CD14-positive monocyte (primary cell): Measurements from ENCODE around the gene CELF5. TPM values are rescaled to one million over a fixed set of nuclear protein-coding genes. Genes with fewer than 3 reads are reported as not detected.

Experiments
- DNase-seq, 3 donors: peaks; one replicate each; pipeline ENCODE4 v3.0.0-alpha.2; 2011 to 2022
- H2AFZ ChIP-seq: 2 replicates; pipeline ENCODE4 v1.6.0; 2012; ENCODE audit warnings: mild to moderate bottlenecking, low read depth, low read length, inconsistent platforms; ENCODE audit not compliant: insufficient read depth, poor library complexity, severe bottlenecking
- H3K27ac ChIP-seq, 2 donors: 1 replicate in 1 of 2; 2 replicates in 1 of 2; pipeline ENCODE4 v1.5.1; 2012 to 2013; ENCODE audit warnings: low read length in 2 of 2, control low read depth in 1 of 2, inconsistent platforms in 1 of 2, low read depth in 1 of 2, mild to moderate bottlenecking in 1 of 2
- H3K27me3 ChIP-seq, 2 donors: one replicate each; pipeline versions ENCODE4 v1.6.0 to v1.6.1; 2011 to 2013; ENCODE audit warnings: low read length in 2 of 2; ENCODE audit not compliant: control insufficient read depth in 2 of 2, insufficient read depth in 2 of 2
- H3K36me3 ChIP-seq, 2 donors: replicated peaks in 1 of 2; 1 replicate in 1 of 2; 2 replicates in 1 of 2; pipeline versions ENCODE4 v1.5.1 to v1.6.1; 2012 to 2013; ENCODE audit warnings: low read length in 2 of 2, control low read depth in 1 of 2, inconsistent platforms in 1 of 2, mild to moderate bottlenecking in 1 of 2; ENCODE audit not compliant: insufficient read depth in 2 of 2, control insufficient read depth in 1 of 2
- H3K4me1 ChIP-seq, 2 donors: 1 replicate in 1 of 2; 2 replicates in 1 of 2; pipeline versions ENCODE4 v1.5.1 to v1.6.1; 2012 to 2013; ENCODE audit warnings: low read length in 2 of 2, control low read depth in 1 of 2, inconsistent platforms in 1 of 2, mild to moderate bottlenecking in 1 of 2, moderate library complexity in 1 of 2; ENCODE audit not compliant: insufficient read depth in 2 of 2, control insufficient read depth in 1 of 2
- H3K4me2 ChIP-seq: replicated peaks from 2 replicates; pipeline ENCODE3; 2012; ENCODE audit warnings: low read length, moderate library complexity, mild to moderate bottlenecking; ENCODE audit not compliant: poor library complexity, severe bottlenecking; ENCODE audit errors: extremely low read depth
- H3K4me3 ChIP-seq, 3 experiments: fragments of 200-600 bp in 1 of 3; sonication (generic) in 1 of 3; replicated peaks in 1 of 3; 1 replicate in 2 of 3; 2 replicates in 1 of 3; pipeline ENCODE4 v1.5.1; 2011 to 2013; ENCODE audit warnings: low read length in 3 of 3, mild to moderate bottlenecking in 3 of 3, control low read depth in 2 of 3, low read depth in 2 of 3, inconsistent platforms in 1 of 3, moderate library complexity in 1 of 3
- H3K79me2 ChIP-seq: 2 replicates; pipeline ENCODE4 v1.6.0; 2012; ENCODE audit warnings: mild to moderate bottlenecking, control low read depth, inconsistent platforms, low read length, moderate library complexity; ENCODE audit not compliant: insufficient read depth
- H3K9ac ChIP-seq: 2 replicates; pipeline ENCODE4 v1.6.0; 2017; ENCODE audit warnings: low read length, mild to moderate bottlenecking; ENCODE audit not compliant: insufficient read depth, poor library complexity, severe bottlenecking
- H3K9me3 ChIP-seq, 2 donors: replicated peaks in 1 of 2; 1 replicate in 1 of 2; 2 replicates in 1 of 2; pipeline versions ENCODE4 v1.5.1 to v1.6.1; 2012 to 2013; ENCODE audit warnings: low read length in 2 of 2, control low read depth in 1 of 2; ENCODE audit not compliant: control insufficient read depth in 1 of 2, insufficient read depth in 1 of 2
- H4K20me1 ChIP-seq: 2 replicates; pipeline ENCODE4 v1.6.0; 2012; ENCODE audit warnings: mild to moderate bottlenecking, low read length, control low read depth, moderate library complexity; ENCODE audit not compliant: insufficient read depth
- H3K27ac Mint-ChIP-seq, 7 donors: one replicate each; pipeline ENCODE4 v1.8.0; 2020; ENCODE audit warnings: mild to moderate bottlenecking in 7 of 7, mixed read lengths in 7 of 7, moderate library complexity in 6 of 7, inconsistent platforms in 2 of 7
- H3K27me3 Mint-ChIP-seq, 3 donors: one replicate each; pipeline ENCODE4 v1.8.0; 2021 to 2022; ENCODE audit warnings: low read depth in 3 of 3, mild to moderate bottlenecking in 3 of 3, mixed read lengths in 3 of 3, moderate library complexity in 3 of 3, inconsistent platforms in 1 of 3
- H3K36me3 Mint-ChIP-seq, 2 donors: one replicate each; pipeline ENCODE4 v1.8.0; 2020; ENCODE audit warnings: mixed read lengths in 2 of 2, inconsistent platforms in 1 of 2, mild to moderate bottlenecking in 1 of 2
- H3K4me1 Mint-ChIP-seq: one replicate; pipeline ENCODE4 v1.8.0; 2020; ENCODE audit warnings: mild to moderate bottlenecking, mixed read lengths
- H3K4me3 Mint-ChIP-seq, 2 donors: one replicate each; pipeline ENCODE4 v1.8.0; 2020; ENCODE audit warnings: mild to moderate bottlenecking in 2 of 2, mixed read lengths in 2 of 2, moderate library complexity in 1 of 2
- H3K9me3 Mint-ChIP-seq, 7 donors: one replicate each; pipeline ENCODE4 v1.8.0; 2020 to 2022; ENCODE audit warnings: mixed read lengths in 7 of 7, mild to moderate bottlenecking in 6 of 7, moderate library complexity in 6 of 7, inconsistent platforms in 2 of 7
- WGBS: methylation state at CpG from one replicate; pipeline ENCODE4 v1.1.5; 2013; ENCODE audit warnings: missing lambda C conversion rate; ENCODE audit not compliant: insufficient coverage; 5-methylcytosine and 5-hydroxymethylcytosine counted together
- intact Hi-C, 2 donors: fragments of 100-400 bp; cut with micrococcal nuclease; formaldehyde crosslinking; loops; one replicate each; pipeline versions ENCODE4 v1.15.0 to v1.15.1; 2023
- polyA plus RNA-seq, 3 donors: library from polyadenylated mRNA; depleted of rRNA in 1 of 3; unstranded in 2 of 3; stranded (reverse) in 1 of 3; fragments of 300-500 nt in 2 of 3; fragments of >200 nt in 1 of 3; fragmentation: Illumina TruSeq in 2 of 3; gene quantifications; 1 replicate in 2 of 3; 2 replicates in 1 of 3; pipeline ENCODE4 v1.2.3, GENCODE V29; 2012 to 2021
- TF ChIP-seq, protein P1 (sequence below): fragments of 200-600 bp; IDR thresholded peaks from one replicate; pipeline ENCODE4 v1.8.0; 2022; ENCODE audit warnings: antibody characterized with exemption, mild to moderate bottlenecking

The CELF5 gene
- polyA plus RNA-seq, 3 donors = not detected

DNA sequence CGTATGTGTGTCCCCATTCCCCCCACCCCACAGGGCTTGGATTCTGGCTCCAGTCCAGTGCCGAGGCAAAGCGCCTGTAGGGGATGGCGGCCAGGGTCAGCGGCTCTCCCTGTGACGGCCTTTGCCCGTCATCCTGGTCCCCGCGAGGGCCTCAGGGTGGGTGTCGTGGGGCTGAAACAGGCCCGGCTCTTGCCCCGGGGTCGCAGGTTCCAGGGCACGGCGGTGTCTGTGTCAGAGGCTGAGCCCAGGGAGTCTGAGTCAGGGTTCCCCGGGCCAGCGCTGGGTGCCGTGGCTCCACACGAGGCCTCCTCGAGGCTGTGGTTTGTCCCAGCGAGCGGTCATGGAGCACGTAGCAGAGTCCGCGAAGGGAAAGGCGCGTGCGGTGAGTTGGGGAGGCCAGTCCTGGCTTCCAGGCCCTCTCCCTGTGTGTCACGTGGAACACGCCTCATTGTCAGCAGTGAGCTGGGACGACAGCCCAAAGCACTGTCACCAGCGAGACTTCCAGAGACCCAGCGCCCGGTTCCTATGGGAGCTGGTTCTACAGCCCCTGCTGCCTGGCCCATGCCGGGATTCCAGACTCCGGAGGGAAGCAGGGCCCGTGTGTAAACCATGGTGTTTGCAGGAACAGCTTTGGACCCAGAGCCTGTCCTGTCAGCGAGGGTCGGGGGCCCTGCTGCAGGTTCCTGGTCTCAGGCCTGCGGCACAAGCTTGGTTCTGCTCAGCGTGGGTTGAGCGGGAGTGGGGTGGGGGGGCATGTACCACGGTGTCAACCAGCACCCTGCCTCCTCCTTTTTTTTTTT, 25.4 kb upstream of the CELF5 start:
- no peaks in the 10 kb centered on the region for H3K9me3 ChIP-seq
- no peaks in the 10 kb centered on the region for H3K27me3 ChIP-seq
- no peak for DNase-seq
- H3K27ac ChIP-seq = no peak overlapping the region
- H3K4me3 ChIP-seq = no peak overlapping the region
- Mint-ChIP-seq H3K36me3 (peaks cover 51 to 82% of the 10 kb centered on the region in 2 donors), H3K9me3 (no peaks in the 10 kb centered on the region), H3K27me3 (no peaks in the 10 kb centered on the region), H3K4me1 (no peaks in the 10 kb centered on the region), H3K27ac (no peak overlapping the region), H3K4me3 (no peak overlapping the region)
- H3K4me2 ChIP-seq = no peak overlapping the region
- H3K36me3 ChIP-seq = peaks cover 62 to 80% of the 10 kb centered on the region in 2 donors
- no peak overlapping the region for H2AFZ ChIP-seq
- H4K20me1 ChIP-seq = peaks cover 5% of the 10 kb centered on the region
- TF ChIP-seq, protein P1, sequence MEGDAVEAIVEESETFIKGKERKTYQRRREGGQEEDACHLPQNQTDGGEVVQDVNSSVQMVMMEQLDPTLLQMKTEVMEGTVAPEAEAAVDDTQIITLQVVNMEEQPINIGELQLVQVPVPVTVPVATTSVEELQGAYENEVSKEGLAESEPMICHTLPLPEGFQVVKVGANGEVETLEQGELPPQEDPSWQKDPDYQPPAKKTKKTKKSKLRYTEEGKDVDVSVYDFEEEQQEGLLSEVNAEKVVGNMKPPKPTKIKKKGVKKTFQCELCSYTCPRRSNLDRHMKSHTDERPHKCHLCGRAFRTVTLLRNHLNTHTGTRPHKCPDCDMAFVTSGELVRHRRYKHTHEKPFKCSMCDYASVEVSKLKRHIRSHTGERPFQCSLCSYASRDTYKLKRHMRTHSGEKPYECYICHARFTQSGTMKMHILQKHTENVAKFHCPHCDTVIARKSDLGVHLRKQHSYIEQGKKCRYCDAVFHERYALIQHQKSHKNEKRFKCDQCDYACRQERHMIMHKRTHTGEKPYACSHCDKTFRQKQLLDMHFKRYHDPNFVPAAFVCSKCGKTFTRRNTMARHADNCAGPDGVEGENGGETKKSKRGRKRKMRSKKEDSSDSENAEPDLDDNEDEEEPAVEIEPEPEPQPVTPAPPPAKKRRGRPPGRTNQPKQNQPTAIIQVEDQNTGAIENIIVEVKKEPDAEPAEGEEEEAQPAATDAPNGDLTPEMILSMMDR = no peak
- intact Hi-C loops = no loop called here
- 96% methylated on average over 36 of the region's 43 CpGs for WGBS
- no peaks in the 10 kb centered on the region for H3K79me2 ChIP-seq
- H3K4me1 ChIP-seq = no peaks in the 10 kb centered on the region
- no peak overlapping the region for H3K9ac ChIP-seq

DNA sequence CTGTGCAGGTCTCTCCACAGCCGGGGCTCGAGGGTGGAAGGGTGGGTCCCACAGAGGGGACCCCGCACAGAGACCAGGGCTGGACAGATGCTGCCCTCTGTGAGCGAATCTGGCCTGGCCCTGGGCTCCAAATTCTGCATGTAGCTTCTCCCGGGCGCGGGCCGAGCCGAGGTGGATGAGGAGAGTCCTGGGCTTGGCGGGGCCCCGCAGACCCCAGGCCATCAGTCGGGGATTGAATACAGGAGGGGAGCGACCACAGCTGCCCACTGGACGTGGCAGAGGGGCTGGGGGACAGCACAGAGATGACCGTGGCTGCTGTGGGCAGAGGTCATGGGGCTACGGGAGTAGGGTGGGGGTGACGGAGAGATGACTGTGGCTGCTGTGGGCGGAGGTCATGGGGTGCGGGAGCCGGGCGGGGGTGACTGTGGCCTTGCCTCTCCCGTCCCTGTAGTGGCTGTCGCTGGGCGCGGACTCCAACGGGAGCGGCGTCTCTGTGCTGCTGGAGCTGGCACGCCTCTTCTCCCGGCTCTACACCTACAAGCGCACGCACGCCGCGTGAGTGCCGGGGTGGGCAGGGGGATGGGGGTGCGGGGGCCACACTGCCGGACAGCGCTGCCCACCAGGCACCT, 23.3 kb upstream of the CELF5 start:
- no peaks in the 10 kb centered on the region for H3K4me1 ChIP-seq
- H4K20me1 ChIP-seq = no peaks in the 10 kb centered on the region
- intact Hi-C loops = no loop called here
- Mint-ChIP-seq H3K27me3 (no peaks in the 10 kb centered on the region), H3K9me3 (no peaks in the 10 kb centered on the region), H3K4me1 (no peaks in the 10 kb centered on the region), H3K4me3 (no peak overlapping the region), H3K36me3 (peaks cover 47 to 80% of the 10 kb centered on the region in 2 donors), H3K27ac (no peak overlapping the region)
- no peak overlapping the region for H3K9ac ChIP-seq
- H3K27ac ChIP-seq = no peak overlapping the region
- no peaks in the 10 kb centered on the region for H3K79me2 ChIP-seq
- TF ChIP-seq, protein P1 = no peak
- no peaks in the 10 kb centered on the region for H3K27me3 ChIP-seq
- no peaks in the 10 kb centered on the region for H3K9me3 ChIP-seq
- no peak overlapping the region for H2AFZ ChIP-seq
- no peak overlapping the region for H3K4me3 ChIP-seq
- WGBS = 97% methylated on average over 29 of the region's 39 CpGs
- DNase-seq = no peak
- peaks cover 65 to 84% of the 10 kb centered on the region in 2 donors for H3K36me3 ChIP-seq
- H3K4me2 ChIP-seq = no peak overlapping the region
